HG03135 (cell line): ENCODE results near the gene LYSMD1.
"Not testable (repeated sequence)": the region's sequence is repeated elsewhere in the genome, so short reads cannot be mapped to it uniquely, and the experiment has no call there.

Source experiments
- ATAC-seq: cut with Tn5 transposase; IDR thresholded peaks from one replicate; pipeline ENCODE4 v1.9.1; 2021; ENCODE audit warnings: mild to moderate bottlenecking, moderate library complexity; ENCODE audit not compliant: unreplicated experiment

The LYSMD1 gene, protein sequence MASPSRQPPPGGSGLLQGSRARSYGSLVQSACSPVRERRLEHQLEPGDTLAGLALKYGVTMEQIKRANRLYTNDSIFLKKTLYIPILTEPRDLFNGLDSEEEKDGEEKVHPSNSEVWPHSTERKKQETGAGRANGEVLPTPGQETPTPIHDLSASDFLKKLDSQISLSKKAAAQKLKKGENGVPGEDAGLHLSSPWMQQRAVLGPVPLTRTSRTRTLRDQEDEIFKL

DNA sequence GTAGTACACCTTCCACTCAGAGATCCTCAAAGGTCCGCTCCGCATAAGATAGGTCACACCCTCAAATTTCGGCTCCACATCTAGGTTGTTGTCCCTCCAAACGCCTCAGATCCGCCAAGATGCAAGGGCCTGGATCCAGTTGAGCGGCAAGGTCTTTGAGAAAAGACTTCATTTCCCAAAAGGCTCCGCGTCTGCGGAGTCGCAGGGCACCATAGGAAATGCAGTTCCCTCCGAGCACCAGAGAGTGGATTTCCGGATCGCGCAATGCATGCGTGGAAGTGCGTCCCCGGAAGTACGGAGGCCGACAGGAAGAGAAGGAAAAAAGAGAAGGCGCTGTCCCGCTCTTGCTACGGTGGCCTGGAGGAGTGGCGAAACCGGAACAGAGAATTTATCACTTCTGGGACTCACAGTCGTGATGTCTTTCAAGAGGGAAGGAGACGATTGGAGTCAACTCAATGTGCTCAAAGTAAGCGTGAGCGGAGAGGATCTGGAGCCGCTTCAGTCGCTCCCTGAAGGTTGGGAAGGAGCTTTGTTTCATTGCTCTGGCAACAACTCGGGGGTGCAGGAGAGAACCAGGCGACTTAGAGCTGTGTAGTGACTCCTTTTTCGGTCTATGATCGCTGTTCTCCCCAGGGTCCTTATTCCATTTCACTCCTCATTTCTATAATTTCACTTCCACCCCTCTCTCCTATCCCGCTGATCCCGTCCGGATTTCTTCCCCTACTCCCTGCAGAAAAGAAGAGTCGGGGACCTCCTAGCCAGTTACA is at the start of gene LYSMD1, which contains the start of gene SCNM1:
Gene LYSMD1, minus strand, starts transcription at position 165 of the 767 bp plus-strand sequence. CDS start 644 bp downstream, outside the sequence.
Gene SCNM1, plus strand, starts transcription at position 407 of the 767 bp plus-strand sequence. Its CDS starts 9 bp downstream, at position 416.
- peak; percentile 84 for ATAC-seq

DNA sequence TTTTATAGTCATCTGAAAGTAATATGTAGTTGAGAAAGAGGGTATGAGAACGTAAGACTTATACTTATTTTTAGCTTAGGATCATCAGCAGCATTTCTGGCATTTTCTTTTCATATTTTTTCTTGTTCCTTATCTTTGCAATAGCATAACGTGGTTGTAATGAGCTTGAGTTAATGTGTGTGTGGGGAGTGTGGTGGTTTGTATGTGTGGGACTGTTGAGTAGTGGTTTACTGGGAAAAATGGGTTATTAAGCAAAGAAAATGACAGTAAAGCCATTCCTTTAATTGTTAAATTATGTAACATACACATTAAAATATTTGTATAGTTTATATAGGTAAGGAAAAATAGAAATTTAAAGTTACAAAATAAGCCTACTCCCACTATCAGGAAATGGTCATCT is 47.9 kb upstream of the LYSMD1 start:
- no peak for ATAC-seq

DNA sequence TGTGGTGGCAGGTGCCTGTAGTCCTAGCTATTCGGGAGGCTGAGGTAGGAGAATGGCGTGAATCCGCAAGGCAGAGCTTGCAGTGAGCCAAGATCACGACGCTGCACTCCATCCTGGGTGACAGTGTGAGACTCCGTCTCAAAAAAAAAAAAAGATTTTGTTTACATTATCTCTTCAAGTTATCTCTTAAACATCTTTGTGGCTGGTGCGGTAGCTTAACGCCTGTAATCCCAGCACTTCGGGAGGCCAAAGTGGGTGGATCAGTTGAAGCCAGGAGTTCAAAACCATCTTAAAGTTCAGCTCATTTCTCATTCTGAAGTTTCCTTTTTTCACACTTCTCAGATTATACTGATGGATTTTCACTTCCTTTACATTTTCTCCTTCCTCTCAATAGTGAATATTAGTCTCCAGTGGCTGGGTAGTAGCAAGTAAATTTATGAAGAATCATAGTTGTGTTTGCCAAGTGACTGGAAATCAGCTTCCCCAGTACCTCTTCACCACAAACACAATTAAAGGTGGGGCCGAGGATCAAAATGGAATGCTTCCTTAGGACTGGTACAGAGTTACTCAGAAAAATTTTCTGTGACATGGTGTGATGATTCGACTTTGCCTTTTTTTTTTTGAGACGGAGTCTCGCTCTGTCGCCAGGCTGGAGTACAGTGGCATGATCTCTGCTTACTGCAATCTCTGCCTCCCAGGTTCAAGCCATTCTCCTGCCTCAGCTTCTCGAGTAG is 46.4 kb upstream of the LYSMD1 start:
- no peak for ATAC-seq

DNA sequence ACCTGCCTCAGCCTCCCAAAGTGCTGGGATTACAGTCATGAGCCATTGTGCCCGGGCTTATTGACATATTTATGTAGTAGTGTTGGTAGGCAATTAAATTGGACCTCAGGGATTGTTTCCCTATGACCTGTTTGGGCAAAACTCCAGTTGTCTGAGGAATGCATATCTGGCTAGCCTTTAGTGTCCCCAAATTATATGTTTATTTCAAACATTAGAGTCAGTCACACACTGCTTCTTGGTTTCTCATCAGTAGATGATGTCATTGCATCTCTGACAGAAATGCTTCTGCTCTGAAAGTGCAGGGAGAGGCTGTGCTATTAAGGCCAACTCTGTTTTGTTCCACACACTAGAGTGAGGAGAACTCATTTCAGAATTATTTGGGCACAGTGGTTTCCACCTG is 45.1 kb upstream of the LYSMD1 start:
- ATAC-seq: no peak

DNA sequence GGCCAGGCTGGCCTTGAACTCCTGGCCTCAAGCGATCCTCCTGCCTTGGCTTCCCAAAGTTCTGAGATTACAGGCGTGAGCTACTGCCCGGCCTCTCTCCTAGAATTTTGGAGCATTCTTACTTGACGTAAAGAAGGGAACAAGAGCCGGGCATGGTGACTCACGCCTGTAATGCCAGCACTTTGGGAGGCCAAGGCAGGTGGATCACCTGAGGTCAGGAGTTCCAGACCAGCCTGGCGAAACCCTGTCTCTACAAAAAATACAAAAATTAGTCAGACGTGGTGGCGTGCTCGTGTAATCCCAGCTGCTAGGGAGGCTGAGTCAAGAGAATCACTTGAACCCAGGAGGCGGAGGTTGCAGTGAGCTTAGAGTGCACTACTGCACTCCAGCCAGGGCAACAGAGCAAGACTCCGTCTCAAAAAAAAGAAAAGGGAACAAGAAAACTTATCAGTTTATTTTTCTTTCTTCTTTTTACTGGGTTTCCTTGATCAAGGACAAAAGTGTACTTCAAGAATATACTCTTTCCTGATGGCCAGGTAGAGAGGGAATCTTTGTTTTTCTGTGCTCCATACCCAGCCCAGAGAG is 39.8 kb upstream of the LYSMD1 start:
- ATAC-seq: not testable (repeated sequence)

DNA sequence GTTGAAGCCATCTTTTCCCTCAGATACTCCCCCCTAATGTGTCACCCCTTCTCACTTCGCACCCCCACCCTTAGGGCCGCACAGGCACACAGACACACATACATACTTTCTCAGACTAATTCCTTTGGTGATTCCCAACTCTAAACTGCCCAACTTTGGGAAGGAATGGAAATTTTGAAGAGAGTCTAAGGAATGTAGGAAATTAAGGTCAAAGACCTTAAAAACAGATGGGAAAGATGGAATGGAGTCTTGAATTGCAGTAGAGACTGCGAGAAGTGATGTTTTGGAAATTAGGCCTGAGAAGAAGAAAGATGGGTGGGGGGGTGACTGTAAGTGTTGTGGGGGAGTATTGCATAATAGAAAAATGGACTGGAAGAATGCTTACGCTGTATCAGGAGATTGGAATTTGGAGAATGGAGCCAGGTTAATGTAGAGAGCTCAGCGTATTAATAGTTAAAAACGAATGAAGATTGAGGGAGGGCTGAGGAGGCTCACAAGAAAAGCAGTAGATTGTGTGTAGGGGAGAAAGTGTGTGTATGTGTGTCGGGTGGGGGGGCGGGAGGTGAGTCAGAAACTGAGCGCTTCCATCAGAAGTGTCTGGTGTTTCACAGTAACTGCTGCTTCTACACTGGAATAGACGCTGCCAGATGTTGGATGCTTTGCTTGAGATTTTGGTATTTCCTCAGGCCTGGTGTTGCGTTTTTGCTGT is 34.3 kb upstream of the LYSMD1 start:
- no peak for ATAC-seq

DNA sequence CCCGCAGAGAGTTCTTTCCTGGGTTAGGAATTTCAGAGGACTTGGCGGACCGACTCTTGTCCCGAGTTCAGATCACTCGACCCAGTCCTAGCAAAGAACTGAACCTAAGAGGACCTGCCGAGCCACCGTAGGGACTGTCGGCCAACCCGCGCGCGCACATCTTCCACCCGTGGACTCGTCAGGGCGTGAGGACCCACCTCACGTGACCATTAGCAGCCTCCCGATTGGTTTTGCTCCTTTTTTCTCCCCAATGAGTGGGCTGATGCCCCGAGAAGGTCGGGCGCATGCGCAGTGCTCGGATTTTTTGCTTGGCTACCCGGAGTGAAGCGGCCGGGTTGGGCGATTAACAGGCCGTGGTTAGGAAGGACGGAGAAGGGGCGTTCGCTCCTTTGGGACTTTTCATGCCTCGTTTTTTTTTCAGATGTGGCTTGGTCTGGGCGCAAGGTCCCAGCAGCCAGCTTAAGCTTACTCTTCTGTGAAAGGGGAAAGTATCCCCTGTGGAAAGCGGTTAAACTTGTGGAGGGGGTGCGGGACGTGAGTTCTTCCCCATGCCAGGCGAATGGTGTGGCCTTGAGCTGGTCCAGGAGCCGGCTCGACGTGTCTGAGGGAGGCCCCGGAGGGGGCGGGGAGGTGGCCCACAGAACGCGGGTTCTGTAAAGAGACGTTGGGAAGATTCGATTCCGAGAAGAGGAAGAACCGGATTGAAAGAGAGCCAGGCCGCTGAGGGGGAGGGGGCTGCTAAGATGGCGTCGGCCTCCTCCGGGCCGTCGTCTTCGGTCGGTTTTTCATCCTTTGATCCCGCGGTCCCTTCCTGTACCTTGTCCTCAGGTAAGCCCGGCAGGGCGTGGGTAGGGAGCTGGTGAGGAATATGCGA is 32.8 kb upstream of the LYSMD1 start, which contains the start of gene PIP5K1A:
Gene PIP5K1A, plus strand, starts transcription at position 299 of the 874 bp plus-strand sequence. Its CDS starts 445 bp downstream, at position 744.
- peak; percentile 82 for ATAC-seq

DNA sequence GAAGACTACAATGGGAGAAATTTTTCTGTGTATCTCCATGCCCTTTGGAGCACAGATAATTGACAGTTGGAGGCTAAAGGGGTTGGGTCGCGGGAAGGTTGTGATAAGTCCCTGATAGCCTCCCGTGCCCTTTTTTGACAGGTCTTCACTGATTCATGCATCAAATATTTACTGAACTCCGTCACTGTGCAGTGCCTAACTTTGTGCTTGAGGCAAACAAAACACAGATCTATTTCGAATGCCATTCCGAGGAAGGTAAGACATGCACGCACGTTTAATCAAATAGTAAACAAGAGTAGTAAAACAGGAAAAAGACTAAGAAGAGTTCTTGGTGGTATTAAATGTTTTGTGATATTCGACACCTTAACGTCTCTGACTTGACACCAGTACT is 32.2 kb upstream of the LYSMD1 start:
- ATAC-seq: no peak

DNA sequence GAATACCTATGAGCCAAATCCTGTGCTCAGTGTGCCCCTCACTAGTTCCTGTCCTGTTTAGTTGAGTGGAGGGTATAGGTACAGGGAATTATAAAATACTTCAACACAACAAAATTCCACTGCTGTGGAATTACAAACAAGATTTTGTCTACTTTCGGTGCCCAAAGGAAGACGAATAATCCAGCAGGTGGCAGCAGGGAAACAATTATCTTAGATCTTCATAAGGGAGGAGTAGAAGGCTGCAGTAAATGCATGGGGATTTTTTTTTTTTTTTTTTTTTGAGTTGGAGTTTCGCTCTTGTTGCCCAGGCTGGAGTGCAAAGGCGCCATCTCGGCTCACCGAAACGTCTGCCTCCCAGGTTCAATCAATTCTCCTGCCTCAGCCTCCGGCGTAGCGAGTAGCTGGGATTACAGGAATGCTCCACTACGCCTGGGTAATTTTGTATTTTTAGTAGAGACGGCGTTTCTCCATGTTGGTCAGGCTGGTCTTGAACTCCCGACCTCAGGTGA is 30.6 kb upstream of the LYSMD1 start:
- no peak for ATAC-seq

DNA sequence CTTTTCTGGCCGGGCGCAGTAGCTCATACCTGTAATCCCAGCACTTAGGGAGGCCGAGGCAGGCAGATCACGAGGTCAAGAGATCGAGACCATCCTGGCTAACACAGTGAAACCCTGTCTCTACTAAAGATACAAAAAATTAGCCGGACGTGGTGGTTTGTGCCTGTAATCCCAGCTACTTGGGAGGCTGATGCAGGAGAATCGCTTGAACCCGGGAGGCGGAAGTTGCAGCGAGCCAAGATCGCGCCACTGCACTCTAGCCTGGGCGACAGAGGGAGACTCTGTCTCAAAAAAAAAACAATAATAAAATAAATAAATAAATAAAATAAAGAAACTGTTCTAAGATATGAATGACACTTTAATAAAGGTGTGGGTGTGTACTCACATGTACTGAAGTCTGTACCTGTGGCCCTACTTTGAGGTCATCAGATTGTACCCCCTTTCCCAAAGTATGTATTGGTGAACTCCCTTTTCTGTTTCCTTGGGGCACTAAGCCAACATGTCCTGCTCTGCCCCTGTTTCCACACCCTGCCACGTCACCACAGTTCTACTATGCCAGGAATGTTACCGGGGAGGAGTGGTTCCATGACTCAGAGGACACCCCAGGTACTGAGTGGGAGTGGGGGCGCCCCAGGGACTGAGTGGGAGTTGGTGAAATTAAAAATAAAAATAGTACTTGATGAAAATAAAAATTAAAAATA is 29.3 kb upstream of the LYSMD1 start:
- not testable (repeated sequence) for ATAC-seq

DNA sequence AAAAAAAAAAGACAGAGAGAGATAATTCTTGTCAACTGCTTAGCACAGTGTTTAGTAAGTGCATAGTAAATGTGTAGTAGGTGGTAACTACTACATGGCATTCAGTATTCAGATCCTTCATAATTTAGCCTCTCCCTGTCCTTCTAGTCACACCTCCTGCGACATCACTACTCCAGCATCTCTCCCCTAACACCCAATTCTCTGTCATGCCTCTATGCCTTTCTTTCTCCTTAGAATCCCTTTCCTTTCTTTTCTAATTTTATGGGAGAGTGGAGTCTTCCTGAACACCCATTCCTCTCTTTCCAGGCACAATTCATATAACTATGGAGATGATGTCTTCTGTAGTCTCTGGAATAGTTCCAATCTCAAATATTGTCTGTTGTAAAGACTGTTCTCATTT is 28.2 kb upstream of the LYSMD1 start:
- ATAC-seq: no peak

DNA sequence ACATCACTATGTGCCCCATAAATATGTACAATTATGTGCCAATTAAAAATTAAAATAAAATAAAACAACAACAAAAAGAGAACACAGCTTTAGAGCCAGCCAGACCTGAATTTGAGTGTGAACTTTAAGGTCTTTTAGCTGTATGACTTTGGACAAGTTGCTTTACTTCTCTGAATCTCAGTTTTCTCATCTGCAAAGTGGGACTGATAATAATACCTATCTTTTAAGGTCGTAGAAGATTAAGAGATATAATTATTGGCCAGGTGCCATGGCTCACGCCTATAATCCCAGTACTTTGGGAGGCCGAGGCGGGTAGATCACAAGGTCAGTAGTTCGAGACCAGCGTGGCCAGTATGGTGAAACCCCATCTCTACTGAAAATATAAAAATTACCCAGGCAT is 27.6 kb upstream of the LYSMD1 start:
- ATAC-seq: no peak

DNA sequence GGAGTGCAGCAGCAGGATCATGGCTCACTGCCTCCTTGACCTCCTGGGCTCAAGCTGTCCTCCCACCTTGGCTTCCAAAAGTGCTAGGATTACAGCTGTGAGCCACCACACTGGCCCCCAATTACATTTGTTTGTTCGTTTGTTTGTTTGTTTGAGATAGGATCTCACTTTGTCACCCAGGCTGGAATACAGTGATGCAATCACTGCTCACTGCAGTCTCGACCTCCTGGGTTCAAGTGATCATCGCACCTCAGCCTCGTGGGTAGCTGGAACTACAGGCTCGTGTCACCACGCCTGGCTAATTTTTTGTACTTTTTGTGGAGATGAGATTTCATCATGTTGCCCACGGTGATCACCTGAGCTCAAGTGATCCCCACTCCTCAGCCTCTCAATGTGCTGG is 26.3 kb upstream of the LYSMD1 start:
- no peak for ATAC-seq

DNA sequence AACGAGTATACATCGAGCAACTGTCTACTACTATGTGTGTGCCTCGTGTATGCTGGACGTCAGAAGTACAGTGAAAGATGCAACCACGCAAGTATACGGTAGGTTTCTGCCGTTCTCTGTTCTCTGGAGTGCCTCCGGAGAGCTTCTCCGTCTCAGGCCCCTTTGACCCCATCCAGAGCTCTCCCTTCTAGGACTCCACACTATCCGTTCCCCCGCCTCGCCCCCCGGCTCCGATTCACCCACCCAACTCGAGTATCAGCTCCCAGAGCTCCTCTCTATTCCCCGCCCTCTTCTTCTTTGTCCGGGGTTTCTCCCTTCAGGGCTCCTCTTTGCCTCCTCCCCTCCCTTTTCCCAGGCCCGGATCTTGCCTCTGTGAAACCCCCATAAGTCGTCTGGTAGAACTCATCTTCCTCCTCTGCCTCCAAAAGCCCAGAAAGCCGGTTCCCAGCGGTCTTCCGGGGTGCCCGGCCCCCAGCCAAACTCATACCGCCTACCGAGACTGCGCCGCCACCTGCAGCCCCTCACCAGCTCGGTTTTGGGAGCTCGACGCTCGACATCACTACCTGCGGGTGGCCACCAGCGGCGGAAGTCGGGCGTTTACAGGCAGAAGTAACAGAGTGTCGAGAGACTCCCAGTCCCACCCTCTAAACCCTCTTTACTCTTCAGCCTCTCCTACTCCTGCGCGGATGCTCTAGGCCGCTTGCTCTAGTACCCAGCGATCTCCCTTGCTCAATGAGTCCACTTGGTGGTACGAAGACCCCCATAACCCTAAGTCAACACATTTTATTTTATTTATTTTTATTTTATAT is 24.1 kb upstream of the LYSMD1 start, which contains the start of gene VPS72:
Gene VPS72, minus strand, starts transcription at position 561 of the 809 bp plus-strand sequence. Its CDS starts 76 bp downstream, at position 485.
- ATAC-seq: peak; percentile 83

DNA sequence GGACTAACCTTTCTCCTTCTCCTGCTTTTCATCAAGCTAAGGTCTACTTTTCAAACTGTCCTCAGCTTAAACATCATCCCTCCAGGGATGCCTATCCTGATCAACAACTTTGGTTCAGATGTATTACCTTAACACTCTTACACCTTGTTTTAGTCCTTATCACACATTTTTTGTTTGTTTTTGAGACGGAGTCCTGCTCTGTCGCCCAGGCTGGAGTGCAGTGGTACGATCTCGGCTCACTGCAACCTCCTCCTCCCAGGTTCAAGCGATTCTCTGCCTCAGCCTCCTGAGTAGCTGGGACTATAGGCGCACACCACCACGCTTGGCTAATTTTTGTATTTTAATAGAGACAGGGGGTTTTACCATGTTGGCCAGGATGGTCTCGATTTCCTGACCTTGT is 23.0 kb upstream of the LYSMD1 start:
- not testable (repeated sequence) for ATAC-seq

DNA sequence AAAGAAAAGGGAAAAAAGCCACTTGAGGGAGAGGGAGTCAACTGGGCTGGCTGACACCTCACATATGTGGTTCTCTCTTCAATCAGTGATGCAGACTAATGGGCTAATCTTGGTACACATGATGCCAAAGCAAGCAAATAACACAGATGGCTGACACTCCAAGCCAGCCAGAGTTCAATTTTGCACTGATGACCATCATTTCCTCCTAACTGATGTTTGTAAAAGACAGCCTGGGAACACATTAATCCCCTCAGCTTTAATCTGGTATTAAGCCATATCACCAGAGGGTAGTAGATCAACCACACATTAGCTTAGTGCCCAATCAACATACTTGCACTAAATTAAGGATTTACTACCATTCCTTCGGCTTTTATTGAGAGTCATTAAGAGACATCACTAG is 21.5 kb upstream of the LYSMD1 start:
- ATAC-seq: no peak

DNA sequence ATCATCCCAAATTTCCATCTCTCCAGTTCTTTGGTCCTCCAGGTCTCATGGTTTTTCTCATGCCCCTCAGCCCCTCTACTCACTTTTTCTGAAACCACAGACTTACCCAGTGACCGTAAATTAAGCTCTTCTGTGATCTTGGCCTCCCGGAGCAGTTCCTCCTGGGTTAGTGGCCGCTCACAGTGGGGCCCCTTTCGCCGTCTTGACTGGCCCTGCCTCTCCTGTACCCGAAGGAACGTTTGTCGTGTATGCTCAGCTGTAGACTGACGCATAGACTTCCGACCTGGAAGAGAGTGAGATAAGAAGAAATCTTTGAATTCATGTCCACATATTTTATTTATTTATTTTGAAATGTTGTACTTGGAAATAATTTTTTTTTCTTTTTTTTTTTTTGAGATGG is 18.5 kb upstream of the LYSMD1 start:
- no peak for ATAC-seq
